GM19240 (cell line): ENCODE results near the gene GPAT3.
"Not testable (repeated sequence)": the region's sequence is repeated elsewhere in the genome, so short reads cannot be mapped to it uniquely, and the experiment has no call there.

Source experiments
- DNase-seq: peaks from one replicate; pipeline ENCODE4 v3.0.0; 2011; ENCODE audit warnings: low spot score; ENCODE audit not compliant: insufficient read length

Gene GPAT3

GRCh38 chr4:83552083-83552482, 16.2 kb downstream of the GPAT3 start:
- no peak for DNase-seq

DNA sequence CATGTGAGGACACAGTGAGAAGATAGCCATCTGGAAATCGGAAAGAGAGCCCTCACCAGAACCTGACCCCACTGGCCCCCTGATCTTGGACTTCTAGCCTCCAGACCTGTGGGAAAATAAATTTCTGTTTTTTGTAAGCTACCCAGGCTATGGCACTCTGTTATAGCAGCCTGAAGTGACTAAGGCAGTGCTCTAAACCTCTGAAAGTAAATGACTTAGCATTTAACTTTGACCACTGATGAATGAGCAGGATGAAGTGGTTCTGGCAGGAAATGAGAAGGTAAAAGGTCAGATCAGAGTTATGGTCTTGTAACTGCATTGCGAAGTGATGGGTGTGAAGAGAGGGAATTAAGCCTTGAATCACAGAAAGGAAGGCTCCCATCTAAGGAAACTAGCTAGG, 17.0 kb downstream of the GPAT3 start:
- DNase-seq: no peak

GRCh38 chr4:83556006-83556707, 20.2 kb downstream of the GPAT3 start:
- no peak for DNase-seq

DNA sequence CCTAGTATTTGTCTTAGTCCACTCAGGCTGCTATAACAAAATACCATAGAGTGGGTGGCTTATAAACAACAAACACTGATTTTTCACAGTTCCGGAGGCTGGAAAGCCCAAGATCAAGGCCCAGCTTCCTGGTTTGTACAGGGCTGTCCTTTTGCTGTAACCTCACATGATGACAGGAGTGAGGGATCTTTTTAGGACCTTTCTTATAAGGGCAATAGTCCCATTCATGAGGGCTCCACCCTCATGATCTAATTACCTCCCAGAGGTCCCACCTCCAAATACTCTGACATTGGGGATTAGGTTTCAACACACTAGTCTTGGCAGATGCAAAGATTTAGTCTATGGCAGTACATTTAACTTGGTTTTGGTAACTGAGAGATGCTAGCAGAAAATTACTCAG, 20.9 kb downstream of the GPAT3 start:
- no peak for DNase-seq

- no peak for DNase-seq
Observed at GRCh38 chr4:83558059-83558653, 22.2 kb downstream of the GPAT3 start.

GRCh38 chr4:83558680-83559079, 22.8 kb downstream of the GPAT3 start:
- no peak for DNase-seq

DNA sequence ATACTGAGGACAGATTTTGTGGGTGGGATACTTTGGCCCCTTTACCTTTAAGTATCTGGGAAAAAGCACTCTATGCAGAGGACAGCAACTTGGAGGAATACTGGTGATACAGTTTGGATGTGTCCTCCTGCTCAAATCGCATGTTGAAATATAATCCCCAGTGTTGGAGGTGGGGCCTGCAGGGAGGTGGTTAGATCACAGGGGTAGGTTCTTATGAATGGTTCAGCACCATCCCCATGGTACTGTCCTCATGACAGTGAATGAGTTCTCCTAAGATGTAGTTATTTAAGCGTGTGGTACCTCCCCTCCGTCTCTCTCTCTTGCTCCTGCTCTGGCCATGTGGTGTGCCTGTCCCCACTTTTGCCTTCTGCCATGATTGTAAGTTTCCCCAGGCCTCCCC, 24.6 kb downstream of the GPAT3 start:
- no peak for DNase-seq

GRCh38 chr4:83561381-83561780, 25.5 kb downstream of the GPAT3 start:
- no peak for DNase-seq

DNA sequence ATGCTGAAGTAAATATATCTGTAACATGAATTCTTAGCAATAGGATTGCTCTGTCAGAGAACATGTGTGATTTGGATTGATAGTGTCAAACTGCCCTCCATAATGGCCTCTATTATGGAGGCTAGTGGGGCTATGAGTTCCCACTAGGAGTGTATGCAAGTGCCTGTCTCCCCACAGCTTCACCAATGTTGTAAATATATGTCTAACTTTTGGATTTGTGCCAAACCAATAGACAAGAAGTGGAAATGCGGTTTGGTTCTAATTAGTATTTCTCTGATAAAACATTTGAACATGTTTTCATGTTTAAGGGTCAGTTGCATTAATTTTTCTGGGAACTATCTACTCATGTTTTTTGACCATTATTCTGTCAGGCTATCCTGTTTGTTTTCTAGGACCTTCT, 28.1 kb downstream of the GPAT3 start:
- DNase-seq: no peak

DNA sequence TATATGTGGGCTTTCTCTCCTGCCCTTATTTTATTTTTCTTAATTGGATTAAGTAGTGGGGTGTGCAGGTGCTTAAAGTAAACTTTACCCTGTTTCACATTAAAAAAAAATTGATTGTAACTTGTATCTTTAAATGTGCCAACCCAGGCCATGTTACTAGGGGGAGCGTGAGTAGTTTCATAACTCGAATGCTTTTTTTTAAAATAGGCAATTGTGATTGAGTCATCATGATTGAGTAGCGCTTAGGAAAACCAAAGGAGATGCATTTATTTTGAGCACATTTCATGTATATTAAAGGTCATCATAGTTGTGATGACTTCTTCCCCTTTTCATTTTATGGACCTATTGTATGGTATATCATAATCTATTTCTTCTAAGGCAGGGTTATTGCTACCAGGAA, 32.2 kb downstream of the GPAT3 start:
- no peak for DNase-seq

- no peak for DNase-seq
Observed at GRCh38 chr4:83569429-83569828, 33.5 kb downstream of the GPAT3 start.

GRCh38 chr4:83569987-83570386, 34.1 kb downstream of the GPAT3 start:
- no peak for DNase-seq

GRCh38 chr4:83572848-83573247, 36.9 kb downstream of the GPAT3 start:
- DNase-seq: no peak

GRCh38 chr4:83574247-83574646, 38.3 kb downstream of the GPAT3 start:
- no peak for DNase-seq

DNA sequence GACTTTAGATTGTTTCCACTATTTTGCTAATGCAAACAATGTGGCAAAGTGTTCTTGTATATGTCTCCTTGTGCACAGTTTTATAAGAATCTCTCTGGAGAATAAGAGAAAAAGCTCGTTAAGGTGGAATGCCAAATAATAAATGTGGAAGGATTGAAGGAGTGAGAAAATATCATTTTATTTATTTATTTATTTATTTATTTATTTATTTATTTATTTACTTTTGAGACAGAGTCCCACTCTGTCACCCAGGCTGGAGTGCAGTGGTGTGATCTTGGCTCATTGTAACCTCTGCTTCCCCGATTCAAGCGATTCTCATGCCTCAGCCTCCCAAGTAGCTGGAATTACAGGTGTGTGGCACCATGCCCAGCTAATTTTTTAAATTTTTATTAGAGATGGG, 40.3 kb downstream of the GPAT3 start:
- not testable (repeated sequence) for DNase-seq

DNA sequence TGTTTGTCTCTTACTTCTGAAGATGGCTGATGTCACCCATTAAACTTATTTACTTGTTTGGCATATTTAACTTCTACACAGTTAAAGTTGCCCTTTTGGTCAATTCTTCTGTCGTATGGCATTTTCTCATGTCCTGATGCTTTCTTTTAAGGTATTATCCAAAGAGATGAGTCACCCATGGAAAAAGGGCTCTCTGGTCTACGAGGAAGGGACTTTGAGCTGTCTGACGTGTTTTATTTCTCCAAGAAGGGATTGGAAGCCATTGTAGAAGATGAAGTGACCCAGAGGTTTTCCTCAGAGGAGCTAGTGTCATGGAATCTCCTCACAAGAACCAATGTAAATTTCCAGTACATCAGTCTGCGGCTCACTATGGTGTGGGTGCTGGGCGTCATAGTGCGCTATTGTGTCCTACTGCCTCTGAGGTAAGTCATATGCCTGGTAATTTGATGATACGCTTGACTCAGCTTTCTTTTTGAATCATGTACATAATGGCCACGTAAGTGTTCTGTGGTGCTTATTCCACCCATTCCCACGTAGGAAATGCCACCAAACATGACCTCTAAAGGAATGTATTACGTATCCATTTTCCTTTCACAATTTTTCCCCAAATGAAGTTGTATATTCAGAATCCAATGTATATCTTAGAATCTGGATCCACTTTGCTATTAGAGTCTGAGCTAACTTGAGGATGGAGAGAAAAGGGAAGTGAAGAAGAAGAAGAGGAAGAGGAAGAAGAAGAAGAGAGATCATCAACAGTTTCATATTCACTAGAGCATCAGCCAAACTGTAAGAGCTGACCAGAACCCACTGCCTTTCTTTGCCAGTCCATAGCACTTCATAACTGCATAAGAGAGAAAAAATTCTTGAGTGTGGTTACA, 45.7 kb downstream of the GPAT3 start:
- DNase-seq: no peak

- DNase-seq: no peak
Observed at GRCh38 chr4:83582289-83582785, 46.4 kb downstream of the GPAT3 start.

DNA sequence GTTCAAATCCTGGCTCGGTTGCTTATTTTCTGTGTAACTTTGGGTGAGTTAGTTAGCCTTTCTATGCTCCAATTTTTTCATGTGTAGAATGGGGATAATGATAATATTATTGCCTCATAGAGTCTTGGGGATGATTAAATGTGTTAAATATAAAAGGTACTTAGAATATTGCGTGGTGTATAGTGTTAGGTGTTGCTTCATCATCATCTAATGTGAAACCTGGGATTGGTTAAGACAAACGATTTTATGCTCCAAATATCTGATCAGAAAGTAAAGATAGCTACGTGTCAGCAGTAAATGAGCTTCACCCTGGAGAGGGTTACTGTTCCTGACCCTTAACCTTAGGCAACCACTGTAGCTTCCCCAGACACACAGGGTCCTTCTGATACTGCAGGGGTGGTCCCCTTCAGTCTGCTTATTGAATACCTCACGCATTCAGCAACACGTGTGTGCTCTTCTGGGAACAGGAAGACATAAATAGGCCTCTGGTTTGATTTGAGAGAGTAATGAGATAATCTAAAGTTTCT, 50.1 kb downstream of the GPAT3 start:
- no peak for DNase-seq

DNA sequence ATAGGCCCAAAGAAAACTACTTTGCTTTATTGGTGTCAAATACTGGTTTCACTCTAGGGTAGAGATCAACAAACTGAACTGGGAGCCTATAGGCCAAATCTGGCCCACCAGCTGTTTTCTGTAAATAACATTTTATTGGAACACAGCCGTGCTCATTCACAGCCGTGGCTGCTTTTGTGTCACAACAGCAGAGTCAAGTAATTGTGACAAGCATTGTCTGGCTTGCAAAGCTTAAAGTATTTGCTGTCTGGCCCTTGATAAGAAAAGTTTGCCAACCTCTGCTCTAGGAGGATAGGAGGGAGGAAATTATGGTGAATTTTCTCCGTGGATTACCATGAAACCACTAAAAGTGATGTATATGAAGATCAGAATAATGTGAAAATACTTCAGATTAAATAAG, 53.4 kb downstream of the GPAT3 start:
- no peak for DNase-seq

- no peak for DNase-seq
Observed at GRCh38 chr4:83591056-83591455, 55.1 kb downstream of the GPAT3 start.

GRCh38 chr4:83591730-83592129, 55.8 kb downstream of the GPAT3 start:
- no peak for DNase-seq

- no peak for DNase-seq
Observed at GRCh38 chr4:83599183-83599582, 63.3 kb downstream of the GPAT3 start.
